ENCODE measurements around the gene BCL3. TPM values are rescaled to one million over a fixed set of nuclear protein-coding genes. Genes with fewer than 3 reads are reported as not detected.

BCL3 gene
- total RNA-seq, 1 donor from 2014 or later = 11.8 TPM

- TF ChIP-seq CTCF (IDR thresholded peaks at IDR 0.05) = no peak
- no peaks in the 10 kb centered on the region for H3K27me3 Mint-ChIP-seq (ENCODE audit: low read depth)
- DNase-seq (ENCODE audit: low spot score) = no peak
- no peaks in the 10 kb centered on the region for H3K36me3 Mint-ChIP-seq (ENCODE audit: low read depth)
- no peak overlapping the region for H3K4me3 Mint-ChIP-seq (ENCODE audit: unreplicated experiment)
- H3K27ac Mint-ChIP-seq (ENCODE audit: unreplicated experiment) = peak overlapping the region; percentile 12
- no peaks in the 10 kb centered on the region for H3K9me3 Mint-ChIP-seq (ENCODE audit: low read depth)
- H3K4me1 Mint-ChIP-seq (ENCODE audit: low read depth) = peaks cover 19% of the 10 kb centered on the region
These were observed 22.0 kb upstream of the BCL3 start for GRCh38 chr19:44726465-44726864.

GRCh38 chr19:44728178-44728577, 20.3 kb upstream of the BCL3 start:
- Mint-ChIP-seq H3K27ac (ENCODE audit: unreplicated experiment) (no peak overlapping the region), H3K4me3 (ENCODE audit: unreplicated experiment) (no peak overlapping the region), H3K27me3 (ENCODE audit: low read depth) (no peaks in the 10 kb centered on the region), H3K36me3 (ENCODE audit: low read depth) (no peaks in the 10 kb centered on the region), H3K4me1 (ENCODE audit: low read depth) (peaks cover 19% of the 10 kb centered on the region), H3K9me3 (ENCODE audit: low read depth) (no peaks in the 10 kb centered on the region)
- DNase-seq (ENCODE audit: low spot score) = no peak
- TF ChIP-seq CTCF (IDR thresholded peaks at IDR 0.05) = no peak

GRCh38 chr19:44729516-44730033, 18.9 kb upstream of the BCL3 start:
- Mint-ChIP-seq H3K36me3 (ENCODE audit: low read depth) (no peaks in the 10 kb centered on the region), H3K4me3 (ENCODE audit: unreplicated experiment) (no peak overlapping the region)
- no peak for TF ChIP-seq CTCF (IDR thresholded peaks at IDR 0.05)

GRCh38 chr19:44731081-44731480, 17.4 kb upstream of the BCL3 start:
- Mint-ChIP-seq H3K36me3 (ENCODE audit: low read depth) (no peaks in the 10 kb centered on the region), H3K4me1 (ENCODE audit: low read depth) (no peaks in the 10 kb centered on the region), H3K4me3 (ENCODE audit: unreplicated experiment) (no peak overlapping the region), H3K27me3 (ENCODE audit: low read depth) (no peaks in the 10 kb centered on the region), H3K9me3 (ENCODE audit: low read depth) (no peaks in the 10 kb centered on the region), H3K27ac (ENCODE audit: unreplicated experiment) (no peak overlapping the region)
- no peak for DNase-seq (ENCODE audit: low spot score)
- TF ChIP-seq CTCF (IDR thresholded peaks at IDR 0.05) = no peak

More at GRCh38 chr19:44729516-44730033, 18.9 kb upstream of the BCL3 start:
- no peak for DNase-seq (ENCODE audit: low spot score)
- Mint-ChIP-seq H3K9me3 (ENCODE audit: low read depth) (no peaks in the 10 kb centered on the region), H3K27me3 (ENCODE audit: low read depth) (no peaks in the 10 kb centered on the region), H3K27ac (ENCODE audit: unreplicated experiment) (no peak overlapping the region), H3K4me1 (ENCODE audit: low read depth) (peaks cover 12% of the 10 kb centered on the region)

DNA sequence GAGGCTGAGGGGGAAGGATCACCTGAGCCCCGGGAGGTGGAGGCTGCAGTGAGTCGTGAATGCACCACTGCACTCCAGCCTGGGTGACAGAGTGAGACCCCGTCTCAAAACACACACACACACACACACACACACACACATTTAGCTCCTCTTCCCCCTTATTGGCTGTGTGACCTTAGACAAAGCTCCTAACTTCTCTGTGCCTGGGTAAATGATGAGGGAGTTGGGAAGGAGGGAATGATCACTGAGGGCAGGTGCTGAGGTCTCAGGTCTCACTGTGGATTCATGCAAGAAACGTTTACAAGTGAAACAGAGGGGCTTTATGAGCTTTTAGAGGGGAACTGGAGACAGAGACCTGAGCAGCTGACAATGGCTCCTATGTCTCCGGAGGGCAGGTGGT, 16.9 kb upstream of the BCL3 start:
- Mint-ChIP-seq H3K27me3 (ENCODE audit: low read depth) (no peaks in the 10 kb centered on the region), H3K4me3 (ENCODE audit: unreplicated experiment) (no peak overlapping the region), H3K36me3 (ENCODE audit: low read depth) (no peaks in the 10 kb centered on the region), H3K4me1 (ENCODE audit: low read depth) (no peaks in the 10 kb centered on the region), H3K9me3 (ENCODE audit: low read depth) (no peaks in the 10 kb centered on the region), H3K27ac (ENCODE audit: unreplicated experiment) (no peak overlapping the region)
- no peak for TF ChIP-seq CTCF (IDR thresholded peaks at IDR 0.05)
- DNase-seq (ENCODE audit: low spot score) = no peak
